ENCODE results near the gene IRGM.

GRCh38 chr5:150836064-150836463, 10.3 kb upstream of the IRGM start:
- TF ChIP-seq CTCF (IDR thresholded peaks at IDR 0.05 in 4 of 5, conservative IDR thresholded peaks at IDR 0.05 in 1 of 5): no peak
- no peak for TF ChIP-seq POLR2A (IDR thresholded peaks at IDR 0.05)
